SK-N-SH treated with all-trans-retinoic acid at 6 μM for 48 hours (cell line): ENCODE data around the gene HMGB2.

Experiments
- BACH2 ChIP-seq: fragments of 250-450 bp; sonication (Bioruptor Pico); IDR thresholded peaks from 2 replicates; pipeline ENCODE4 v1.9.0; 2021; ENCODE audit warnings: mild to moderate bottlenecking, borderline replicate concordance
- OSR1 ChIP-seq: fragments of 250-450 bp; sonication (Bioruptor Pico); IDR thresholded peaks from 2 replicates; pipeline ENCODE4 v1.8.0; 2022; ENCODE audit warnings: moderate library complexity, mild to moderate bottlenecking, inconsistent platforms
- ZFP30 ChIP-seq: fragments of 450-650 bp; formaldehyde crosslinking; IDR thresholded peaks from 2 replicates; pipeline ENCODE4 v1.5.0; 2022; ENCODE audit warnings: mild to moderate bottlenecking, moderate library complexity
- ZNF565 ChIP-seq: fragments of 450-650 bp; formaldehyde crosslinking; conservative IDR thresholded peaks from 2 replicates; pipeline ENCODE4 v1.5.0; 2020; ENCODE audit warnings: low read depth, mild to moderate bottlenecking, moderate library complexity
- TF ChIP-seq, protein P1 (sequence below): fragments of 250-450 bp; sonication (Bioruptor Pico); IDR thresholded peaks from 2 replicates; pipeline ENCODE4 v1.5.0; 2020; ENCODE audit warnings: mild to moderate bottlenecking, moderate library complexity
- TF ChIP-seq, protein P2 (sequence below): fragments of 250-450 bp; sonication (Bioruptor Pico); IDR thresholded peaks from 2 replicates; pipeline ENCODE4 v1.8.0; 2020; ENCODE audit warnings: mild to moderate bottlenecking, moderate library complexity, borderline replicate concordance

GRCh38 chr4:173289353-173289727 is 44.8 kb downstream of the HMGB2 start:
- TF ChIP-seq, protein P1, sequence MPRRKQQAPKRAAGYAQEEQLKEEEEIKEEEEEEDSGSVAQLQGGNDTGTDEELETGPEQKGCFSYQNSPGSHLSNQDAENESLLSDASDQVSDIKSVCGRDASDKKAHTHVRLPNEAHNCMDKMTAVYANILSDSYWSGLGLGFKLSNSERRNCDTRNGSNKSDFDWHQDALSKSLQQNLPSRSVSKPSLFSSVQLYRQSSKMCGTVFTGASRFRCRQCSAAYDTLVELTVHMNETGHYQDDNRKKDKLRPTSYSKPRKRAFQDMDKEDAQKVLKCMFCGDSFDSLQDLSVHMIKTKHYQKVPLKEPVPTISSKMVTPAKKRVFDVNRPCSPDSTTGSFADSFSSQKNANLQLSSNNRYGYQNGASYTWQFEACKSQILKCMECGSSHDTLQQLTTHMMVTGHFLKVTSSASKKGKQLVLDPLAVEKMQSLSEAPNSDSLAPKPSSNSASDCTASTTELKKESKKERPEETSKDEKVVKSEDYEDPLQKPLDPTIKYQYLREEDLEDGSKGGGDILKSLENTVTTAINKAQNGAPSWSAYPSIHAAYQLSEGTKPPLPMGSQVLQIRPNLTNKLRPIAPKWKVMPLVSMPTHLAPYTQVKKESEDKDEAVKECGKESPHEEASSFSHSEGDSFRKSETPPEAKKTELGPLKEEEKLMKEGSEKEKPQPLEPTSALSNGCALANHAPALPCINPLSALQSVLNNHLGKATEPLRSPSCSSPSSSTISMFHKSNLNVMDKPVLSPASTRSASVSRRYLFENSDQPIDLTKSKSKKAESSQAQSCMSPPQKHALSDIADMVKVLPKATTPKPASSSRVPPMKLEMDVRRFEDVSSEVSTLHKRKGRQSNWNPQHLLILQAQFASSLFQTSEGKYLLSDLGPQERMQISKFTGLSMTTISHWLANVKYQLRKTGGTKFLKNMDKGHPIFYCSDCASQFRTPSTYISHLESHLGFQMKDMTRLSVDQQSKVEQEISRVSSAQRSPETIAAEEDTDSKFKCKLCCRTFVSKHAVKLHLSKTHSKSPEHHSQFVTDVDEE: no peak
- TF ChIP-seq ZFP30 (CRISPR knock-in tag): no peak
- TF ChIP-seq, protein P2, sequence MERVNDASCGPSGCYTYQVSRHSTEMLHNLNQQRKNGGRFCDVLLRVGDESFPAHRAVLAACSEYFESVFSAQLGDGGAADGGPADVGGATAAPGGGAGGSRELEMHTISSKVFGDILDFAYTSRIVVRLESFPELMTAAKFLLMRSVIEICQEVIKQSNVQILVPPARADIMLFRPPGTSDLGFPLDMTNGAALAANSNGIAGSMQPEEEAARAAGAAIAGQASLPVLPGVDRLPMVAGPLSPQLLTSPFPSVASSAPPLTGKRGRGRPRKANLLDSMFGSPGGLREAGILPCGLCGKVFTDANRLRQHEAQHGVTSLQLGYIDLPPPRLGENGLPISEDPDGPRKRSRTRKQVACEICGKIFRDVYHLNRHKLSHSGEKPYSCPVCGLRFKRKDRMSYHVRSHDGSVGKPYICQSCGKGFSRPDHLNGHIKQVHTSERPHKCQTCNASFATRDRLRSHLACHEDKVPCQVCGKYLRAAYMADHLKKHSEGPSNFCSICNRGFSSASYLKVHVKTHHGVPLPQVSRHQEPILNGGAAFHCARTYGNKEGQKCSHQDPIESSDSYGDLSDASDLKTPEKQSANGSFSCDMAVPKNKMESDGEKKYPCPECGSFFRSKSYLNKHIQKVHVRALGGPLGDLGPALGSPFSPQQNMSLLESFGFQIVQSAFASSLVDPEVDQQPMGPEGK (CRISPR knock-in tag): no peak
- TF ChIP-seq OSR1: no peak
- TF ChIP-seq ZNF565: no peak
- TF ChIP-seq BACH2 (CRISPR knock-in tag): no peak
